B cell (primary cell): ENCODE measurements around the gene BANF2.

Source experiments
- EZH2 ChIP-seq: IDR thresholded peaks from 2 replicates; pipeline ENCODE4 v1.6.1; 2012; ENCODE audit warnings: borderline replicate concordance, low read depth, mild to moderate bottlenecking, moderate library complexity, low read length; ENCODE audit not compliant: insufficient read depth, poor library complexity, severe bottlenecking
- TF ChIP-seq, protein P1 (sequence below): fragments of 200-600 bp; IDR thresholded peaks from one replicate; pipeline ENCODE4 v1.8.0; 2022; ENCODE audit warnings: antibody characterized with exemption, mild to moderate bottlenecking

DNA sequence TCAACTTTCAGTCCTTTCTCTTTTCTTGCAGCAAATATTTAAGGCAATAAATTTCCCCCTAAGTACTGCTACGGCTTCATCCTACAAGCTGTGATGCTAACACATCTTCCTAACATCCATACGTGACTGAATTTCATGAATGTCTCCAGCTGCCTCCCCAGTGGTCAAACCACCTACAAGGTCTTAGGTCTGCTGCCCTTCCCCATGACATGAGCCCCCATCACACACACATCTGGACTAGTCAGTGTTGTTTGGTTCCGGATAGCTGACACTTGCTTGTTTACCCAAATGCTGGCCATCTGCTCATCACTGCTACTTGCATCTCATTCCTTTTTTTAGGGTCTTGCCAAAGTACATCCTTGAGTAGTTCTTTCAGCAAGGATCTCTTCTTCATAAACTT is 32.3 kb upstream of the BANF2 start:
- TF ChIP-seq, protein P1, sequence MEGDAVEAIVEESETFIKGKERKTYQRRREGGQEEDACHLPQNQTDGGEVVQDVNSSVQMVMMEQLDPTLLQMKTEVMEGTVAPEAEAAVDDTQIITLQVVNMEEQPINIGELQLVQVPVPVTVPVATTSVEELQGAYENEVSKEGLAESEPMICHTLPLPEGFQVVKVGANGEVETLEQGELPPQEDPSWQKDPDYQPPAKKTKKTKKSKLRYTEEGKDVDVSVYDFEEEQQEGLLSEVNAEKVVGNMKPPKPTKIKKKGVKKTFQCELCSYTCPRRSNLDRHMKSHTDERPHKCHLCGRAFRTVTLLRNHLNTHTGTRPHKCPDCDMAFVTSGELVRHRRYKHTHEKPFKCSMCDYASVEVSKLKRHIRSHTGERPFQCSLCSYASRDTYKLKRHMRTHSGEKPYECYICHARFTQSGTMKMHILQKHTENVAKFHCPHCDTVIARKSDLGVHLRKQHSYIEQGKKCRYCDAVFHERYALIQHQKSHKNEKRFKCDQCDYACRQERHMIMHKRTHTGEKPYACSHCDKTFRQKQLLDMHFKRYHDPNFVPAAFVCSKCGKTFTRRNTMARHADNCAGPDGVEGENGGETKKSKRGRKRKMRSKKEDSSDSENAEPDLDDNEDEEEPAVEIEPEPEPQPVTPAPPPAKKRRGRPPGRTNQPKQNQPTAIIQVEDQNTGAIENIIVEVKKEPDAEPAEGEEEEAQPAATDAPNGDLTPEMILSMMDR = no peak
- no peak for TF ChIP-seq EZH2
